Stimulated activated CD8-positive, alpha-beta memory T cell treated with anti-CD3 and anti-CD28 coated beads, Interleukin-4, amount 100 ng/mL, for 1 hour (primary cell): ENCODE data around the gene ELK3.

Experiments used
- DNase-seq, 2 donors: peaks; one replicate each; pipeline ENCODE4 v3.0.0-alpha.2; 2020; ENCODE audit warnings: low read depth in 2 of 2, low spot score in 1 of 2

ELK3 gene

DNA sequence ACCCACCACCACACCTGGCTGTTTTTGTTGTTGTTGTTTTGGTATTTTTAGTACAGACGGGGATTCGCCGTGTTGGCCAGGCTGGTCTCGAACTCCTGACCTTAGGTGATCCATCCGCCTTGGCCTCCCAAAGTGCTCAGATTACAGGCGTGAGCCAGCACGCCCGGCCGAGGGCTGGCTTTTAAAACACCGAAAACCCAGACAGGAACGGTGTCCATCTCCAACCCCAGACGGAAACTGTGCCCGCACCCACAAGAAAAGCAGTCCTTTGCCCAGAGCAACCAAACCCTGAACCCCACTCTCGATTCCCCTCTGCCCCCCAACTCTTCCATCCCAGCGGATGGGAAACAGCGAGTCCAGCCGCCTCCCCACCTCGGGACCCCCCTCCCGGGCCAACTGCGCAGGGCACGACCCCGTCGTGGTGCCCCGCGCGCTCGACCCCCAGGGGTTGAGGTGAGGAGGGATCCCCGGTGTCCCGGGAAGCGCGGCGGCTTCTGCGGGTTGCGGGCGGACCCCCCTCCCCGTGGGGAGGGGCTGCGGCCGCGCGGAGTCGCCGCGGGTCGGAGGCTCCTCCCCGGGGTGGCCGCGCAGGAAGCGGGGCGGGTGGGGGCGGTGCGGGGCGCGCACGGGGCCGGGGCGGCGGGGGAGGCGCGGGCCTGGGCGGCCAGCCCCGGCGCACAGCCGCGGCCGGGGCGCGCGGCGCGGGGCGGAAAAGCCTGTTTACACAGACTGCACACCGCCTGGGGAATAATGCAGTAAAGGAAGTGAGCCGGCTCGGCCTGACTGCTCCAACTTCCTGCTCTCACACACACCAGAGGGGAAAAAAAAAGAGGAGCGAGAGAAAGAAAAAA lies at the start of gene ELK3:
Gene ELK3, plus strand, starts transcription at position 651 of the 851 bp plus-strand sequence.
- peak in 1 of 2 donors; percentile 39 for DNase-seq

DNA sequence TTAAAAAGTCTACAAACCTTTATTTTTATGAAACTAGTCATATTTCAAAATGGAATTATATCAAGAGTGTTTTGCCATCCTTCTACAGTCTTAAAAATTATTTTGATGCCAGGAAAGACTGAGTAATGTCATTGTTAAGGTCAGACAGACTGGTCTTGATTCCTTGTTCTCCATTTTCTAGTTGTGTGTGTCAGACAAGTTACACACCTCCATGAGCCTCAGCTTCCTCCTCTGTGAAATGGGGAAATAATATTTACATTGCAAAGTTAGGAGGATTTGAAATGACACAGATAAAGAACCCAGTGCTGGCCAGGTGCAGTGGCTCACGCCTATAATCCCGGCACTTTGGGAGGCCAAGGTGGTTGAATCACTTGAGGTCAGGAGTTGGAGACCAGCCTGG lies 47.4 kb upstream of the ELK3 start:
- no peak for DNase-seq

DNA sequence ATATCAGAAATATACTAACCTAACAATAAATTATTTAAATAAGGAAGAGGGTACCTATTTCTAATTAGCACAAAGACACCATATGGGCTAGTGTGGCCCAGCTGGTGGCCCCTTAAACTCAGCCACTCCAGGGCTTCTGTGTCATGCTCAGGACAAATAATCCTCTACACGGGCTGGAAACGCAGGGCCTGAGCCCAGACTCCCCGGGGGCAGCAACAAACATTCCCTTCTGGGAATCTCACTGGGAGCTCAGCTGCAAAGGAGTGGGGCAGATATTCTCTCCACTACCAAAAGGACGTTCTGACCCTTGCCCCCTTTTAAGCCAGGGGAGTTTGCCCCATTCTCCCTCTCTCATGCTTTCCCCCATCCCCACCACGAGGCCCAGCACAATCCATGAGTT lies 43.7 kb upstream of the ELK3 start:
- DNase-seq: no peak

DNA sequence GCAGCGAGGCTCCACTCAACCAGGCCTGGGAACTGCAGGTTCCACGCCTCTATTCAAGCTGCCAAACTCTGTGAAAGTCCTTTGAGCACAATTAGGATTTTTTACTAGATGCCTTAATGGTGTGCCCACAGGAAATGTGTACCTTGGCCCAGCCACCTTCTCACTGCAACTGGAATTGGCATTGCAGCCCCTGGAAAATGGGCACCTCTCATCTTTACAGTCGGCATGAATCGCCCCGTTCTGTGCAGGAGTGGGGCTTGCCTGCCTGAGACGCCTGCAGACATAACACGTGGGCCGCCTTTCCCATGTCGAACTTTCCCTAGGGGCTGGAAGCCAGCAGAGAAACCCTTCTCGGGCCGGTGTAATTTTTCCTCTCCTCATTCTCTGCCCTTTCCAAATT lies 42.0 kb upstream of the ELK3 start:
- DNase-seq: no peak

DNA sequence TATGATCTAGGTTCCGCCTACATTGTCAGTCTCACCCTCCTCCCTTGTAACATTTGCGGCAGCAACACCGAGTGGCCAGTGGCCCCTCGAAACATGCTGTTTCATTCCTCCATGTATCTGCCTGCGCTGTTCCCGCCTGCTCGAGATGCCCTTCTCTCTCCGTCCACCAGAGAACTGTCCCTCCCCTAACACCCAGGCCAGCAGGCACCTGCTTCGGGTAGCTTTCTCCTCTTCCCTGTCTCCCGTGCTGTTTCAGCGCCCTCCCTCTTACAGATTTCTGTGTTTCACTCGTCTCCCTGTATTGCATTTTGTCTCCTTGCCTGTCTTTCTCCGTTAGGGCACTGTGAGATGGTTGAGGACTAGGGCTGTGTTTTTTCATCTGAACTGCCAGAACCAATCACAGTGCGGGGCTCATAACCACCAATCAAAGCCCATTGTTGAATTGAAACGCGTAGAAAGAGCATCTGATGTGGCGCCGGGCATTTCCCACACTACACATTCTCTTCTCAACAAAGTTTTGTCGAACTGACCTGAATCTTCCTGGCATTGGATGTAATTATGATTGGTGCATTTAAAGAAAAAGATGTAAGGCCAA lies 40.9 kb upstream of the ELK3 start:
- DNase-seq: no peak

DNA sequence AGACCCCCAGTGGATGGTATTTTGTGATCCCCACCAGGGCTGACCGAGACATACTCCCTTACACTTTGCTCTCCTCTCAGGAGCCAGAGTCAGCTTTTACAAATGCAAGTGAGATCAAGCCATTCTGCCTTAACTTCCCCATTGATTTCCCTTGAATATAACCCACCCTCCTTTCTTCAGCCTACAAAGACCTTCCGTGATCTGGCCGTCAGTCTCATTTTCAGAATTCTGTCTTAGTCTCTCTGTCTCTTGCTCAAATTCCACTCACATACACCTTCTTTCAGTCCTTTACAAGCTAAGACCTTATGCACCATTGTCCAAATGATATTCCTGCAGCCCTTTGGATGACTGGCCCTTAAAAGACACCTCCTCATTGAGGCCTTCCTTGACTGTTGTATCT lies 39.0 kb upstream of the ELK3 start:
- DNase-seq: no peak

DNA sequence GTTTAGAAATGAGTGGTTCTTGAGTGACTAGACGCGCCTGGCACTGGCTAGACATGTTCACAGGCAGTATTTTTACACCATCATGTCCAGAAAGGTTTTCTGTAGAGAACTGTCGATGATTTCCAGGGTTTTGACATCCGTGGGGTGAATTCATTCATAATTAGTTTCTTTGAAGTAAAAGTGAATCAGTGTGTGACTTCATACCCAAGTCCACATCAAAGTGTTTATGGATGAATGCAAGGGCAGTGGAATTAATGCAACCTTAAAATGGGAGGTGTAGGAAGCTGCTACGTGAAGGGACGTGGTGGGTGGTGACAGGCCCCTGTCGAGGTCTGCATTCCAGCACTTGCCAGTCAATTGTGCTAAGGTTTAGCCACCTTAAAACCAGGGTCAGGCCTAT lies 38.4 kb upstream of the ELK3 start:
- no peak for DNase-seq

DNA sequence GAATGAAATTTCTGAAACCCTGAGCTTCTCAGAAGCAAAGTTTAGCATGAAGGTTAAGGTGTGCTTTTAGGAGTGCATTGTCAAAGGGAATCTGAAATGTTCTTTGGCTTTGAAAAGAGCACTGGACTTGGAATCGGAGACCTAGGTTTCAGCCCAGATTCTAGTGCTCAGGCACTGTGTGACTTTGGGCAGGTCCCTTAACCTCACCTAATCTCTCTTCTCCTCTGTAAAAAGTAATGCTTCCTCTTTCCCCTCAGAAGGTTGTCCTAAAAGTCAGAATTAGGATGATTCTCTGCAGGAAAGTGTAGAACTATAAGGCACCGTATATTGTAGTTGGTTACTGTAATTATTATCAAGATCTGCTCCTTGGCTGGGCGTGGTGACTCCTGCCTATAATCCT lies 38.0 kb upstream of the ELK3 start:
- no peak for DNase-seq

DNA sequence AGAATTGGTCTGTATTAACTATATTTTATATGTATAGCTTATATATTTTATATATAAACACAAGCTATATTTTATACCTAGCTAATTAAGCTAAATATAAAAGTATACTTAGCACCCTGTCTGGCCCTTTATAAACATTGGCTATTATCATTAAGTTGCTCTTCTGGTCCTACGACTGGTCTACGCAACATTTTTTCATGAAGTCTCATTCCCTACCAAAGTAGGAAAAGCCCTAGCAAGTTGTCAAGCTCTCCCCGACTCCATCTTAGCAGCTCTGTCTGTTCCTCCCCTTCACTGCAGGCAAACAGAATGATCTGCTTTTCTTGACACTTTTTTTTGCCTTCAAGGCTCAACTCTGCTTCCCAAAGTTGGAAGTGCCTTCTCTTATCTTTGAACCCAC lies 36.7 kb upstream of the ELK3 start:
- no peak for DNase-seq

DNA sequence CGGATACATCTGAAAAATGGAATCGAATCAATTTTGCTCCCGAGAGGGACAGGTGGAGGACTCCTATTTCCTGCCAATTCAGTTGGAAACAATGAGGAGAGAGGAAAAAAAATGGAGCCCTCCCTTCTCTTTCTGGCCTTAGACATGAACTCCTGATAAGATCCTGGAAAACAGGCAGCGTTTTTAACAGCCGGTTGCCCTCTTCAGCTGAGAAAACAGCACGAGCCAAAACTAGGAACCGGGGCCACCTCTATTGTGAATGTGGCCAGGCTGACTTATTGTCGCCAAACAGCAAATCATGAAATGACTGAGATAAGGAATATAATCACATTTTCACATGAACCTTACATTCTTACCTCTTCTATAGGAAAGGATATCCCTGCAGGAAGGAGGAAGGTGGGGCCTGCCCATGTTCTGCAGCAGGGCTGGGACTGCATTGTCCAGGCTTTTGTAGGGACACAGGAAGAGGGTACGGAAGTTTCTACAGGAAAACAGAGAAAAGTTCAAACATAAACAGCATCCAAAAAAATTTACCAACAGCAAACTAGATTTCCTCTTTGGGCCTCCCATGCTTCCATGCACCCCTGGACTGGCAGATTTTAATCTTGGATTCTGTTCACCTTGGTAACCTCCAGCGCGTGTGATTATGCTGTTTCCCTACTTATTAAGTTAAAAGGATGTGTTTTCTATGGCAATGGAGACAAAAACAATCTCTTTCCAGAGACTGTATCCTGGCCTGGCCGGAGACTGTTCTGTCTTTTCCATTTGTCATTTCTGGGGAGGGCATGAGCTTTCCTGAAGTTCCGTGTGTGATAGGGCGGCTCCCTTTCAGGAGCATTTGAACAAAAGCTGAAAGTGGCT lies 29.0 kb upstream of the ELK3 start:
- DNase-seq: no peak

DNA sequence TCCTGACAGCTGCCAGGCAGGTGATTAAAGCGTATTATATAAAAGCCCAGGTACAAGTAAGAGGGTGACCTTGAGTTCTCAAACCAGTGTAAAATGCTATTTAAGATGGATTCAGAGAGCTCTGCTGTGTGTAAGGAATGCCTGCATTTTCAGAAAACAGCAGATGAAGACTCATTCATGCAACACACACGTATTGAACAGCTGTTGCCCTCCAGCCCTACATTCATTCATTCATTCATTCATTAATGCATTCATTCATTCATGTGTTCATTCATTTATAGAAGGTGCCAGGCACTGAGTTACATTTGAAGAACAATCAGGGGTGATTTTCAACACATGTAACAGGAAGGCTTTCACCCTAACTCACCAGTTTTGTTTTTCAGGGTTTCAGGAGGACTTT lies 27.4 kb upstream of the ELK3 start:
- DNase-seq: no peak

DNA sequence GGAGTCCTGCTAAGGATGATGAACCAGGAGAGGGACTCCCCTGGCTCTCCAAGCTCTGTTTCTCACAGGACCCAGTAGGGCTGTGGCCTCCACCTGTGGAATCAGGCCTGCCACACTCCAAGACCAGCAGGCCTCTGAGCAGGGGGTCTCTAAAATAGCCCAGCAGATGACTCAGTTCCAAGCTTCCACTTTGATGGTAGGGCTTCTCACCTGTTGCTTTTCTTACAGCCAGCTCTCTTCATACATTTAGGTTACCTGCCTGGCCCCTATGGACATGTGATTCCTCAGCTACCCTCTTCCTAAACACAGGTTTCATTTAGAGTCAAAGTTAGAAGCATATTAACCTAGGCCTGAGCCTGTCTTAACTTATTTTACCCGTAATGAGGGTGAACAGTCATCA lies 26.7 kb upstream of the ELK3 start:
- no peak for DNase-seq

DNA sequence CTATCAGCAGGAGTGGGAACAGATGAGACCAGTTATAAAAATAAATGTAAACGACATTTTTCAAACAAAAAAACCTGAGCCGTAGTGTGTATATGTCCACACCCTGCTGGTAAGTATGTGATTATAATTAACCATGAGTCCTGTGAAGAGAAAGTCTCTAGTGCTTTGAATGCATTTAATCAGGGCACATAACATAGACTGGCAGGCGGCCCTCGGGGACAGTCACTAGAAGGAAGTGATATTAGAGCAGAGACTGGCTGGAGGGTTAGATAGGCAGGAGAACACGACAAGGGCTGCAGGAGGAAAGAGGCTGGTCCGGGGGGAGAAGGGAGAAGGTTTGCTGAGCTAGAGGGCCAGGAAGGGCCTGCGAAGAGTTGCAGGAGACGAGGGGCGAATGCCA lies 23.8 kb upstream of the ELK3 start:
- DNase-seq: no peak

DNA sequence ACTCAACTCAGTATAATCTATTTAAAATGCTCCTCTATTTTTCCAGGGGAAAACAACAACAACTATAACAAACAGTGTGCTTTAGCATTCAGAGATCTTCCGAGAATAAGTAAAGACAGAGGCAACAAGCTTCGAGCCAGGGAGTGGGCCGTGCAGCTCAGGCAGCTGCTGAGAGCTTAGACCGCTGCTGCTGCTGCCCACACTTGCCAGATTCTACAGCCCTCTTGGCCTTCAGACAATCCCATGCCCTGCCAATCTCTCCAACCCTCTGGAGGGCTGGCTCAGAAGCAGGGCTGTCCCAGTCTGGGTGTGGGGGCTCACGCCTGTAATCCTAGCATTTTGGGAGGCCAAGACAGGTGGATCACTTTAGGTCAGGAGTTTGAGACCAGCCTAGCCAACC lies 23.4 kb upstream of the ELK3 start:
- no peak for DNase-seq

DNA sequence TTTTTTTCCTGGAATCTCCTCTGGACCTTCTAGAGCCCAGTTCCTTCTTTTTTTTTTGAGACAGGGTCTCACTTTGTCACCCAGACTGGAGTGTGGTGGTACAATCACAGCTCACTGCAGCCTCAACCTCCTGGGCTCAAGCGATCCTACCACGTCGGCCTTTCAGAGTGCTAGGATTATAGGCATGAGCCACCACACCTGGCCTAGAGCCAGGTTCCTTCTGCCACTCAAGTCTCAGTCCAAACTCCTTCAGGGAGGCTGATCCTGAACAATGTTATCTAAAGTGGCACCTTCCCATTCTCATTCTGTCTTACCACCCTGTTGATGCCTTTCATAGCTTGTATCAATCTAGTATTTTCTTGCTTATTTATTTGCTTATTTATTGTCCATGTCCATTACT lies 22.3 kb upstream of the ELK3 start:
- no peak for DNase-seq

DNA sequence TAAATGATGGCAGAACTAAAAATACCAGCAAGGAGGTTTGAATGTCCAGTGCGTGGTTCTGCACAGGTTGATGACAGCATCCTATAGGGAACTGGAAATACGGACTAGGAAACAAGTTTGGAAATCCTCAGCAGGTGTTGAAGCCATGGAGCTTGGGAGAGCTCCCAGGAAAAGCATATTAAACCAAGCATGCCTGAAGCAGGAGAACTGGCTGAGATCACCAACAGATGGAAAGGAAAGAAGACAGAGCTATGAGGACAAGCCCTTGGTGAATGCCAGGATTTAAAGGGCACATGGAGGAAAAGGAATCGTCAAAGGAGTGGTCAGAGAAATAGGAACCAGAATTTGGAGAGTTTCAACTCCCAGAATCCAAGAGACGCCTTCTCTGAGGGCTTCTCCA lies 21.2 kb upstream of the ELK3 start:
- DNase-seq: no peak

DNA sequence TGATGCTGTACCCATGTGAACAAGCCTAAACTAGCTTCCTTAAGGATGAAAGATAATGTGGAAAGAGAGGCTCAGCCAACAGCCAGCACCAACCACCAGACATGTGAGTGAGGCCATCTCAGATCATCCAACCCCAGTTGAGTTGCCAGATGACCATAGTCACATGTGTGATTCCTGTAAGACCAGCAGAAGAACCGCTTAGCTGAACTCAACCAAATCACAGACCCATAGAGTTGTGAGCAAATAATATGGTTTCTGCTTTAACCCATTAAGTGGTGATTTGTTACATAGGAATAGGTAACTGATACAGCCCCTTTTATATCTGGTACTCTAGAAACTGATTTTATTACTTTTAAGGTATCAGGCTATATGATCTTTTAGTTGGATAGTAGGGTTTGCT lies 17.6 kb upstream of the ELK3 start:
- no peak for DNase-seq

DNA sequence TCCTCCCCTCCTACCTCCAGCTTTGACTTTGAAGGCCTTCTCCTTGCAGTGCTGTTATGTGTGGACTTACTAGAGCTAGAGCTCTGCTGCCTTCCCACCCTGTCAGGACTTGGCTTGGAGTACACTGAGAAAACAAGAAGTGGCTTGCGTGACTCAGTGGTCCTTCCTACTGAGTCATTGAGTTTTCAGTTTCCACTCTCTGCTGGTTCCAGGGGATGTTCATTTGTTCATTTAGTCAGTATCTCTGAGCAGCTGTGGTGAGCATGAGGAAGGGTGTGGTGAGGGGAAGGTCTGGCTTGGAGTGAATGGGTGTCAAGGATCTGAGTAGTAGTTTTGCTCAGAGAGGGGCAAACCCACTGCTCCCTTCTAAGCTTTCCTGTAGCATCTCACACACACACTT lies 17.2 kb upstream of the ELK3 start:
- no peak for DNase-seq

DNA sequence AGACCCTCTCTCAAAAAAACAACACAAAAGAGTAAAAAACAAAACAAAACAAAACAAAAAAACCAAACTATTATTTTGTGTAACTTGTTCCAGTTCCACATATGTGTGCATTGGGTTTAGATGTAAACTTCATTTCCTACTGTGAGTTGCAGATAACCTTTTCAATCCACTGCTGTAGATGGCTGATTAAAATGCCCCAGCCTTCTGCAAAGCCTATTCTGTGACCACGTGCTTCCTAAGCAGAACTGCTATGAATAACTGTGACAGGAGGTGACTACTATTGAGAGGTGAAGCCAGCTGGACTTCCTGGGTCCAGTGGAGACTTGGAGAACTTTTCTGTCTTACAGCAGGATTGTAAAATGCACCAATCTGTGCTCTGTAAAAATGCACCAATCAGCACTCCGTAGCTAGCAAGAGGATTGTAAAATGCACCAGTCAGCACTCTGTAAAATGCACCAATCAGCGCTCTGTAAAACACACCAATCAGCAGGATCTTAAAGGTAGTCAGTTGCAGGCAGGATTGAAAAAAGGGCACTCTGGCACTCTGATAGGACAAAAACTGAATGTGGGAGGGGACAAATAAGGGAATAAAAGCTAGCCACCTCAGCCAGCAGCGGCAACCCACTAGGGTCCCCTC lies 10.3 kb upstream of the ELK3 start:
- no peak for DNase-seq

DNA sequence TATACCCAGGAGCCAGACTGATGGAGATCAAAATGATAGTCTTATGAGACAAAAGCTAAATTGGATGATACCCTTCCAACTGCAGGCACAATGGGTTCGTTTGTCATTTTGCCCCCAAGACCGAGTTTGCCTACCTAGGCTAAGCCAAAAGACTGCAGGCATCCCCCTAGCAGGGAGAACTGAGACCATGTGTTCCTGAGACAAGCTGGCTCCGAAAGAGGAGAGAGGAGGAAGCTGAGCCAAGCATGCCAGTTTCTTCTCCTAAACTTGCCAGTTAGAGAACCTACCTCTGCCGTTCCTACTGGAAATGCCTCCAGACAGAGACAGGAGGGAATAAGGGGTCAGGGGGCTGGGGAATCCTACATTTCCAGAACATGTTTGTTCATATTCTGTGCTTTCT lies 8.3 kb upstream of the ELK3 start:
- DNase-seq: no peak

DNA sequence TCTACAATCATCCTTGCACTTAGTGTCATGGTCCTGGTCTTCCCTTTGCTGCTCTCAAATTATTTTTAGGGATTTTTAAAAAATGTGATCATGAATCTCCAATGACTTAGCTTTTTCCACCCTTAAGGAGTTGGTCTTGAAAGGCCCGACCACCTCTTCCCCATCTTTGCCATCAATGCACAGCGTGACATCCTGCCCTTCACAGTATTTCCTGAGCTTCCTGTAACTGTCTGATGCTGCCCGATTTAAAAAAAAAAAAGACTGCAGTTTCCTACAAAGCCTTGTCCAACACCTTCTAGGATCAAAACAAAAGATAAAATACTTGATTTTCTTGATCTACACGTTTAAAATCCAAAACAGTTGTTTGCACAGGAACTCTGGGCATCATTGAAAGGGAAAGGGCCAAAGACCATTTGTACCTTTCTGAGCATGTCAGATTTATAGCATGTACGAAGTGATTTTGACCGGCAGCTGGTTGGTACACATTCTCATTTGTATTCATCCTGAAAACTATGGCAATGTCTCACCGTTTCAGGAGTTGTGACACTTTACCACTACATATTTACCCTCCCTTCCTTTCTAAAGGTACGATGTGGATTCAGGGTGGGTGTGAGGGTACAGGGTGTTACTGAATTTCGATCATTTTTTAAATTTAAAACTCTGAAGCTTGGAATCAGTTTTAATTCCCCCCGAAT lies 7.4 kb upstream of the ELK3 start:
- DNase-seq: no peak
